GM12878 (cell line): ENCODE results near the gene IL1B. TPM values are rescaled to one million over a fixed set of nuclear protein-coding genes. Genes with fewer than 3 reads are reported as not detected.

ENCODE experiments used
- BRCA1 ChIP-seq: IDR thresholded peaks from 2 replicates; pipeline ENCODE4 v1.6.1; 2011; ENCODE audit warnings: low read depth, low read length, improper control_type of control experiment
- FOXM1 ChIP-seq: IDR thresholded peaks from 2 replicates; pipeline ENCODE4 v1.6.1; 2012; ENCODE audit warnings: low read depth, mild to moderate bottlenecking, inconsistent platforms, low read length, moderate library complexity
- IKZF1 ChIP-seq: fragments of 450-650 bp; conservative IDR thresholded peaks from 2 replicates; pipeline ENCODE4 v1.6.1; 2017; ENCODE audit warnings: antibody characterized with exemption, mild to moderate bottlenecking
- MTA3 ChIP-seq: IDR thresholded peaks from 2 replicates; pipeline ENCODE4 v1.6.1; 2012; ENCODE audit warnings: low read length, inconsistent platforms, borderline replicate concordance
- NFIC ChIP-seq: IDR thresholded peaks from 2 replicates; pipeline ENCODE4 v1.6.1; 2012; ENCODE audit warnings: low read depth, mild to moderate bottlenecking, inconsistent platforms, low read length, moderate library complexity
- RUNX3 ChIP-seq: IDR thresholded peaks from 2 replicates; pipeline ENCODE4 v1.6.1; 2012; ENCODE audit warnings: low read length, inconsistent platforms
- polyA plus RNA-seq, 11 experiments: library from polyadenylated mRNA; depleted of rRNA in 4 of 11; unstranded in 6 of 11; stranded (reverse) in 5 of 11; fragments of >200 nt; fragmentation: Nextera tagmentation in 4 of 11; fragmentation: Illumina TruSeq in 1 of 11; extraction: Ambion mirVana in 4 of 11; extraction: Trizol in 1 of 11; gene quantifications; 1 replicate in 1 of 11; 2 replicates in 10 of 11; pipeline versions ENCODE4 v1.2.1 to v1.2.3, GENCODE V29; 2011 to 2016; ENCODE audit warnings: inconsistent platforms in 2 of 11, missing spikeins in 2 of 11, low read depth in 1 of 11
- total RNA-seq, 4 experiments: library from RNA; depleted of rRNA in 3 of 4; stranded (reverse); fragments of >200 nt in 3 of 4; fragmentation: Illumina TruSeq in 1 of 4; extraction: Trizol in 1 of 4; gene quantifications; 2 replicates each; pipeline versions ENCODE4 v1.2.1 to v1.2.3, GENCODE V29; 2013 to 2021
- TF ChIP-seq, protein P1 (sequence below): fragments of 450-650 bp; formaldehyde crosslinking; IDR thresholded peaks from 2 replicates; pipeline ENCODE4 v1.4.0; 2022; ENCODE audit warnings: mild to moderate bottlenecking, moderate library complexity
- TF ChIP-seq, protein P2 (sequence below): fragments of 450-650 bp; IDR thresholded peaks from 2 replicates; pipeline ENCODE4 v1.6.1; 2016; ENCODE audit warnings: mild to moderate bottlenecking

The IL1B gene
- total and polyA plus RNA-seq, 10 of the 15 experiments (the other 5 are each of a cell fraction or from before 2014, with no cell fraction given): 0.20 to 1.6 (median 0.84) TPM

DNA sequence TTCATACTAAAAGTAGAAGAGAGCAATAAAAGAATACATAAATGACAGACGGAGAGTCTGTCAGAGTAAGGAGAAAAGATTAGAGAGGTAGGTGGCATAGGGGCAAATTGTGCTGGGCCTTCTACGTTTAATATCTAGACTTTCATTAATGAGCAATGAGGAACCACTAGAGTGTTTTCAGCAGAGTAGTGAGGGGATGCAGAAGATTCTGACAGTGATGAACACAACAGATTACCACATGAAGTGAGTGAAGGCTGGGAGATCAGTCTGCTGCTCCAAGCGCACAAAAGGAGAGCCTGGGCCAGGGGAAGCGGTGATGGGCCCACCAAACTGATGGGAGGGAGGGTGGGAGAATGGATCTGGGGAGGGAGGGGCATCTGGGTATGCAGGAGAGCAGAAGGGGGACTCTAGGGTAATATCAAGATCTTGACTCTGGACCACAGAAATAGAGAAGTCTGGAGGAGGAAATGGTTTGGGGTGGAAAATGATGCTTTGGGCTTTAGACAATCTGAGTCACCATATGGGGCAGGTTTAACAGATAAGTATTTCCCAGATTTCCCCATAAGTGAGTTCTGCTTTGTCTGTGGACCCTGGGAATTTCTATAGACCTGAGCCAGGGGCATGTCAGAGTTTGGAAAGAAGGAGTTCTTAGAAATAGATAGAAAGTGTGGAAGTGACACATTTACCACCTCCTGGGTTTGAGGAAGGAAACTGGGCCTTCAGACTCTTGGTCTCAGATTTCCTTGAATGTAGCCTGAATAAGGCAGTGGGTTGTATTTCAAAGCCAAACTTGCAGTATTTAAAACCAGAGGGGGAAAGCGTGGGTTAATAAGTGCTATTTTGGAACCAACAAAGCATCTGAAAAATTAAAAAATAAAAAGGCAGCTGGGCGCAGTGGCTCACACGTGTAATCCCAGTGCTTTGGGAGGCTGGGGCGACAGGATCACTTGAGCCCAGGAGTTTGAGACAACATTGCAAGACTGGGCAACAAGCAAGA lies 37.3 kb downstream of the IL1B start (continued):
- TF ChIP-seq, protein P1, sequence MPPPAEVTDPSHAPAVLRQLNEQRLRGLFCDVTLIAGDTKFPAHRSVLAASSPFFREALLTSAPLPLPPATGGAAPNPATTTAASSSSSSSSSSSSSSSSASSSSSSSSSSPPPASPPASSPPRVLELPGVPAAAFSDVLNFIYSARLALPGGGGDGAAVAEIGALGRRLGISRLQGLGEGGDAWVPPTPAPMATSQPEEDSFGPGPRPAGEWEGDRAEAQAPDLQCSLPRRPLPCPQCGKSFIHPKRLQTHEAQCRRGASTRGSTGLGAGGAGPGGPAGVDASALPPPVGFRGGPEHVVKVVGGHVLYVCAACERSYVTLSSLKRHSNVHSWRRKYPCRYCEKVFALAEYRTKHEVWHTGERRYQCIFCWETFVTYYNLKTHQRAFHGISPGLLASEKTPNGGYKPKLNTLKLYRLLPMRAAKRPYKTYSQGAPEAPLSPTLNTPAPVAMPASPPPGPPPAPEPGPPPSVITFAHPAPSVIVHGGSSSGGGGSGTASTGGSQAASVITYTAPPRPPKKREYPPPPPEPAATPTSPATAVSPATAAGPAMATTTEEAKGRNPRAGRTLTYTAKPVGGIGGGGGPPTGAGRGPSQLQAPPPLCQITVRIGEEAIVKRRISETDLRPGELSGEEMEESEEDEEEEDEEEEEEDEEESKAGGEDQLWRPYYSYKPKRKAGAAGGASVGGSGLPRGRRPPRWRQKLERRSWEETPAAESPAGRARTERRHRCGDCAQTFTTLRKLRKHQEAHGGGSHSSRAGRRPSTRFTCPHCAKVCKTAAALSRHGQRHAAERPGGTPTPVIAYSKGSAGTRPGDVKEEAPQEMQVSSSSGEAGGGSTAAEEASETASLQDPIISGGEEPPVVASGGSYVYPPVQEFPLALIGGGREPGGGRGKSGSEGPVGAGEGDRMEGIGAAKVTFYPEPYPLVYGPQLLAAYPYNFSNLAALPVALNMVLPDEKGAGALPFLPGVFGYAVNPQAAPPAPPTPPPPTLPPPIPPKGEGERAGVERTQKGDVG (CRISPR knock-in tag): no peak
- TF ChIP-seq IKZF1: 0 out of 2 replicates have a peak, but pooled peaks have one; percentile 44
- TF ChIP-seq FOXM1: 0 out of 2 replicates have a peak, but pooled peaks have one; percentile 54
- TF ChIP-seq MTA3: 0 out of 2 replicates have a peak, but pooled peaks have one; percentile 29
- TF ChIP-seq, protein P2, sequence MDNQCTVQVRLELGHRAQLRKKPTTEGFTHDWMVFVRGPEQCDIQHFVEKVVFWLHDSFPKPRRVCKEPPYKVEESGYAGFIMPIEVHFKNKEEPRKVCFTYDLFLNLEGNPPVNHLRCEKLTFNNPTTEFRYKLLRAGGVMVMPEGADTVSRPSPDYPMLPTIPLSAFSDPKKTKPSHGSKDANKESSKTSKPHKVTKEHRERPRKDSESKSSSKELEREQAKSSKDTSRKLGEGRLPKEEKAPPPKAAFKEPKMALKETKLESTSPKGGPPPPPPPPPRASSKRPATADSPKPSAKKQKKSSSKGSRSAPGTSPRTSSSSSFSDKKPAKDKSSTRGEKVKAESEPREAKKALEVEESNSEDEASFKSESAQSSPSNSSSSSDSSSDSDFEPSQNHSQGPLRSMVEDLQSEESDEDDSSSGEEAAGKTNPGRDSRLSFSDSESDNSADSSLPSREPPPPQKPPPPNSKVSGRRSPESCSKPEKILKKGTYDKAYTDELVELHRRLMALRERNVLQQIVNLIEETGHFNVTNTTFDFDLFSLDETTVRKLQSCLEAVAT: no peak
- TF ChIP-seq BRCA1: no peak
- peak; percentile 81 for TF ChIP-seq RUNX3
- peak; percentile 76; the same call in 1 of the 2 replicates for TF ChIP-seq NFIC
